GM19023 (cell line): ENCODE measurements around the gene EXOC3L4.
"Not testable (repeated sequence)": the region's sequence is repeated elsewhere in the genome, so short reads cannot be mapped to it uniquely, and the experiment has no call there.

ENCODE experiments used
- ATAC-seq: cut with Tn5 transposase; IDR thresholded peaks from one replicate; pipeline ENCODE4 v1.9.1; 2021; ENCODE audit warnings: mild to moderate bottlenecking, moderate library complexity; ENCODE audit not compliant: unreplicated experiment

The EXOC3L4 gene

DNA sequence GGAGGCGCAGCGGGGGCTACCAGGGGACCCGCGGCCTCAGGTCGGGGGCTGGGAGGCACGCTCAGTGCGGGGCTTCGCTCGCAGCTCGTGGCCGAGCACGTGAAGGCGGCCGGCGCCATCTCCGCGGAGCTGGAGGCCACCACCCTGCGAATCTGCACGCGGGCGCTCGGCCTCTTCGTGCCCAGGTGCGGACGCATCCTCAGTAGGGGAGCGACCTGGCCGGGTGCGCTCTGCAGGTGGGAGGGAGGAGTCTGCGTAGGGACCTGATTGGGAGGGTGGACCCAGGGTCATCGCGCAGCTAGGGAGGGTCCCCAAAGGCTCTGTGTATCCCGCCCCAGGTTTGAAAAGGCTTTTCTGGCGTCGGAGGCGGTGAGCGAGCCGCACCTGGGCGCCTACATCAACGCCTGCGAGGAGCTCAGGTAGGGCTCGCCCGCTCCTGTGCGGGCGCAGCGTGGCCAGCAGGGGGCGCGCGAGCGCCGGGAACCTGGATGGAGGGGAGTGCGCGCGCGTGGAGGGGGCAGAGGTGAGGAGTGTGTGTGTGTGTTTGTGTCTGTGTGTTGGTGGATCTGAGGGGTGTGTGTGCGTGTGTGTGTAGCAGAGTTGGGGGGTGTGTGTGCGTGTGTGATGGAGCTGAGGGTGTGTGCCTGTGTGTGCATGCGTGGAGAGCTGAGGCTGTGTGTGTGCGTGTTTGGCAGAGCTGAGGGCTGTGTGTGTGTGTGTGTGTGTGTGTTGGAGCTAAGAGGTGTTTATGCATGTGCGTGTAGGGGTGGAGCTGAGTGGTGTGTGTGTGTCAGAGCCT is 10.3 kb downstream of the EXOC3L4 start:
- ATAC-seq: peak; percentile 62

- ATAC-seq: no peak
Observed at GRCh38 chr14:103105580-103106150, 11.1 kb downstream of the EXOC3L4 start.

DNA sequence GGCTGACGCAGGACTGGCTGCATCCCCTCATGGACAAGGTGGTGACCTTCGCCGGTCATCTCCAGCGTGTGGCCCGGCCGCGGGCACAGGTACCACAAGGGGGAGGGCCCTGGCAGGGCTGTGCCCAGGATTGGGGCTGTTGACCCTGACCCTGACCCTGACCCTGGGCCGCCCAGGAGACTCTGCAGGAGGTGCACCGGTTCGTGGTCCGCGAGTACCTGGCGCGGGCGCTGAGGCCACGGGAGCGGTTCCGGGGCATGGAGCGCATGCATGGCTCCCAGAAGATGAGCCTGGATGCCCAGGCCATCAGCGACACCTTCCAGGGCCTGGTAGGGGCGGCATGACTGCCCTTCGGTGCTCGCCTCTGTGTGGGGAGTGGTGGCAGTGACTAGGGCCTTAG is 12.9 kb downstream of the EXOC3L4 start:
- no peak for ATAC-seq

DNA sequence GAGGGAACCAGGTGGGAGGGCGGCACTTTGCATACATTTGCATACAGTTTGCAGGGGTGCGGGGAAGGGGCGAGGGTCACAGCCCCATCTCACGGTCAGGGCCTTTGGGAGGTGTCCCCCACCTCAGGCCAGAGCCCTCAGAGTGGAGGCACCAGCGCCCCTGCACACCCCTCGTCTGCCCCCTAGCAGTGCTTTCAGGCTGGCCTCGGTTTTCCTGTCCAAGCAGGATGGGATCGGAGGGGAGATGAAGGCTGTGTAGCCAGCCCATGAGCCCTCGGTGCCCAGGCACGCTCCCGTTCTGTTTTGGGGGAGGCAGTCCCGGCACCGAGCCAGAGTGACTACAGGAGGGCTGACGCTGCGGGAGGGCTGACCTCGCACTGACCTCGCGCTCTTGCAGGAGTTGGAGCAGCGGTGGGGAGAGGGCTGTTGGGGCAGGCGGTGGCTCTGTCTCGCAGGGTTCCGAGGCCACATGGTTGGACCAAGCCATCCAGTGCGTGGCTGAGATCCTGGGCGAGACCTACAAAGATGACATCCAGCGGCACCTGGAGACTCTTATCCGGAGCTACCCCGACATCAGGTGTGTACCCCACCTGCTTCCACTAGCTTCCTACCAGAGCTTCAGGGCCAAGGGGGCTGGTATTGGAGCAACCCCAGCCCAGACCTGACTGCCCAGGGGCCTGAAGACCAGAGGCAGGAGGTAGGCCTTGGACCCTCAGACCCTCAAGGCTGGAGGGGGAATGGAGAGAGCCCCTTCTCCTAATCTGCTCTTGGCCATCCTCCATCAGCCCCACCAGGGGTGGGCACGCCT is 13.6 kb downstream of the EXOC3L4 start:
- ATAC-seq: no peak

DNA sequence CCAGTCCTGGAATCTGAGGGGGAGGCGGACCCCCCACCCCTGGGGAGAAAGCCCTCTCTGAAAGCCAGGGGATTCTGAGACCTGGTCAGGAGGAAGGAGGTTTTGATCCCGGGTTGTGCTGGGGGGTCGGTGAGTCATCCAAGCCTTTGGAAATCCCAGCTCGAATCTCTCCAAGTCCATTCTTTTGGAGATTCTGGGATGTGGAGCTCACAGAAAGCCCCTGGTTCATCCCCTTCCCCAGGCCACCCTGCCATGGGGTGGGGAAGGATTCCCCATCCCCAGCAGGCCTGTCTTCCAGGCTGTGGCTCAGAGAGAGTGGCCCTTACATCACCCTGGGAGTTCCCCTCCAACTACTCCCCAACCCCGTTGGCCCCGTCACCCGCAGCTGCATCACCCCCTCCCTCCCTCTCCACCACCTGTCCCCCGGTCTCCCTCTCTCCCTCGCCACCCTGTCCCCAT is 14.3 kb downstream of the EXOC3L4 start:
- no peak for ATAC-seq

GRCh38 chr14:103109535-103110441 is 15.3 kb downstream of the EXOC3L4 start:
- no peak for ATAC-seq

DNA sequence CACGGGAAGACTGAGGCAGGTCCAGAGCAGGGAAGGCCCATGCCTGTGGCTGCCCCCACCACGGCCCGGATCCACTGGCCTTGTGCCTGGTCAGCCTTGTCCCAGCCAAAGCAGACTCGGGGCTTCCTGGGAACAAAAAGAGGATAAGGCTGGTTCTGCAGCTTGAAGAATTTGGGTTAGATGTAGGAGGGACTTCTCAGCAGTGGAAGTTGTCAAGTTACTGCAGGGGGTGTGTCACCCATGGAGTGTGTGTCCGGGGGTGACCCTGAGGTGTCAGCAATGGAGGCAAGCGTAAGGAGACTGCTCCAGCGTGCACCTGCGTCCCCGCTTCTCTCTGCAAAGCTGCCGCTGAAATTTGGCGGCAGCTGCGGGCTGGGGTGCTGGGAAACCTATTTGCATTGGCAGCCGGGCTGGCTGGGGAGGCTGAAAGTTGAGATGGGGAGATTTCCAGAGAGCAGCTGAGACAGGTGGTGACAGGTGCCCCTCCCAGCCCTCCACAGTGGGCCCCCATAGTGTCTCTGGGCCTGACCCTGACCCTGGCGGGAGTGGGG is 16.2 kb downstream of the EXOC3L4 start:
- no peak for ATAC-seq

DNA sequence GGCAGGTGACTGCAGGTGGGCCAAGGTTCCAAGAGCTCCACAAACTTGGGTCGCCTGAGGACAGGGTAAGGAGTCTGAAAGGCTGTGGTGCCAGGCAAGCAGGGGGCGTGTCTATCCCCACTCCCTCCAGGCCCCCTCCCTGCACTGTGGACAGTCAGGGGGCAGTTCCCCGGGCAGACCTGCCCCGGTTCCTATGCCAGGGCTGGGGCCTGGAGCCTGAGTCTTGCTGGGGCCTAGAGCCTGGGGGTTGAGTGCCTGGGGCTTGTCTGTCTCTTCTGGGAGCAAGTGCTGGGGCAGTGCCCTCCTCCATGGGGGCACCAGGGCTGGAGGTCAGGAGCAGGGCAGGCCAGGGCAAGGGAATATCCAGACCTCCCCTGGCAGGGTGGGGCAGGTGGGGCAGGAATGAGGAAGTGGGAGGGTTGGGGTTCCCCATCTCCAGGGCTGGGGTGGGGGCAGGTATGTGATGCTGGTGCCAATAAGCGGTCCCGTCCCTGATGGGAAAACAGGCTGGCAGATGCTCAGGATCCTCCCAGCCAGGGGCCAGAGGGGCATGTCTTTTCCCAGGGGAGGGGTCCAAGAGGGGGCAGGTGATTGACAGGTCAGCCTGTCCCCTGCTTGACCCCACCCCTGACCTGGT is 16.8 kb downstream of the EXOC3L4 start:
- no peak for ATAC-seq

GRCh38 chr14:103112400-103113243 is 18.1 kb downstream of the EXOC3L4 start:
- ATAC-seq: no peak

GRCh38 chr14:103113303-103113702 is 18.8 kb downstream of the EXOC3L4 start:
- no peak for ATAC-seq

DNA sequence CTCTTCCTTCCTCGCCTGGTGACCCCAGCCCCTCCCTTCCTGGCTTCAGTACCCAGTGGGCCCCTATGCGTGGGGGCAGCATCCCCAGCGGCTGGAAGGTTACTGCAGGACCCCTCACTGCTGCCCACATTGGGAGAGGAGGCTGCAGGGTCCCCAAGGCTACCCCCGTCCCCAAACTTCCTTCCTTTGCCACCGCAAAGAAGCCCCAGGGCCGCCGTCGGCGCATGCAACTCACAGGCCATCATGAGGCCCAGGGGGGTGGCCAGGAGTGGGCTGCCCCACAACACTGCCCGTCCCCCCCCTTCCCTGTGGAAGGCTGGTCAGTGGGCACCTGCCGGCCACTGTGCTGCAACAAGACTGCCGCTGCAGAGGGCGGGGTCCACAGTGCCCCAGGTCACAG is 19.2 kb downstream of the EXOC3L4 start:
- no peak for ATAC-seq

DNA sequence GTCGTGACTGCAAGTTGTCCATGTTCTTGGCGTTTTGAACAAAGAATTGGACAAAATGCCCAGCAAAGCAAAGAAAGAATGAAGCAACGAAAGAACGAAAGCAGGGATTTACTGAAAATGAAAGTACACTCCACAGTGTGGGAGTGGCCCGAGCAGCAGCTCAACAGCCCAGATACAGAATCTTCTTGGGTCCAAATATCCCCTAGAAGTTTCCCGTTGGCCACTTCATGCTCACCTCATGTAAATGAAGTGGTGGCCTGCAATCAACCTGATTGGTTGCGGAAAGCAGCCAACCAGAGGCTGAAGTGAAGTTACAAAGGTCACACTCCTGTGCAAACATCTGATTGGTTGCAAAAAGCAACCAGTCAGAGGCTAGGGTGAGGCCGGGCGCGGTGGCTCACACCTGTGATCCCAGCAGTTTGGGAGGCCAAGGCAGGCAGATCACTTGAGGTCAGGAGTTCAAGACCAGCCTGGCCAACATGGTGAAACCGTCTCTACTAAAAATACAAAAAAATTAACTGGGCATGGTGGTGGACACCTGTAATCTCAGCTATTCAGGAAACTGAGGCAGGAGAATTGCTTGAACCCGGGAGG is 20.7 kb downstream of the EXOC3L4 start:
- ATAC-seq: not testable (repeated sequence)

DNA sequence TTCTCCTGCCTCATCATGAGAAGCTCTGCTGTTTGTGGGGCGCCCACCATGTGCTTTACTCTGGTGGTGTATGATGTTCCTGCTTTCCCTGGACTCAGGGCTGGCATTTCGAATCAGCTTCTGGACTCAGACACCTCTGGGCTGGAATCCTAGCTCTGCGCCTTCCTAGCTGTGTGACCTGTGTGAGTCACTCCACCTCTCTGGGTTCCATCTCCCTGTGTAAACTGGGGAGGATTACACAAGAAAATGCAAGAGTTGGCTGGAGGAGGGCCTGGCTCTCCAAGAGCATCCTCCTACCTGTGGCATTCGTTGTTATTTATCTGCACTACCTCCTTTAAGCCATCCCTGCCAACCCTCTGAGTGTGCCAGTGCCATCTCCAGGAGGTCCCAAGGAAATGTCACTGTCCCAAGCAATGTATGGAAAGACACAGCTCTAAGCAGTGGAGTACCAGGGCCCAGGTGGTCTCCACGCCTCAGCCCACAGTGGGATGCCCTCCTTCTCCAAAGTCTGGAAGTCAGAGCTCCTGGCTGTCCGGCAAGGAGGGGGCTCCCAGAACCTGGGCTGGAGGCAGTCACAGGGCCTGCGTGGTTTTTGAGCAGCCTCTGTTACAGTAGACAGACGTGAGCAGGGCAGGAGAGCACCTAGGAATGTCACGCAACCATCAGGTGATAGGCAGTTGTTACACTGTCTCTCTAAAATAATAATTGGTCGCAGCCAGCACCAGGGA is 21.5 kb downstream of the EXOC3L4 start:
- no peak for ATAC-seq

DNA sequence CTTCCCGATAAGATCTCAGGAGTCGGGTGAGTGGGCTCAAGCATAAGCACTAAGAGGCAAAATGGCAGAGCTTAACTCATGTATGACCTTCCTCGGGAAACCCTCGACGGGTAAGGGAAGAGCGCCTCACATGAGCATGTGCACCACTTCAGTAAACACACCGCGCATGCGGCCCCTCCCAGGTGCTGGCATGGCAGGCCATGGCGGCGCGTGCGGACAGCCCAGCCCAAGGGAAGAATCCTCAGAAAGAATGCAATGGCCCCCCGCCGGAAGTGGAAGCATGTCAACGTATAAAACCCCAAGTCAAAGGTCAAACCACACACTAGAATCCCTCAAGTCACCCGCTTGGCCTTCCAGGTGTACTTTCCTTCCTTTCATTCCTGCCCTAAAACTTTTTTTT is 22.1 kb downstream of the EXOC3L4 start:
- ATAC-seq: no peak

DNA sequence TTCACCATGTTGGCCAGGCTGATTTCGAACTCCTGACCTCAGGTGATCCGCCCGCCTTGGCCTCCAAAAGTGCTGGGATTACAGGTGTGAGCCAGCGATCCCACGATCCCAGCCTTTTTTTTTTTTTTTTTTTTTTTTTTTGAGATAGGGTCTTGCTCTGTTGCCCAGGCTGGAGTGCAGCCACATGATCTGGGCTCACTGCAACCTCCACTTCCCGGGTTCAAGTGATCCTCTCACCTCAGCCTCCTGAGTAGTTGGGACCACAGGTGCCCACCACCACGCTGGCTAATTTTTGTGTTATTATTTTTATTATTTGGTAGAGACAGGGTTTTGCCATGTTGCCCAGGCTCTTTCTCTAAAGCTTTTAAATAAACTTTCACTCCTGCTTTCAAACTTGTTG is 23.0 kb downstream of the EXOC3L4 start:
- not testable (repeated sequence) for ATAC-seq

DNA sequence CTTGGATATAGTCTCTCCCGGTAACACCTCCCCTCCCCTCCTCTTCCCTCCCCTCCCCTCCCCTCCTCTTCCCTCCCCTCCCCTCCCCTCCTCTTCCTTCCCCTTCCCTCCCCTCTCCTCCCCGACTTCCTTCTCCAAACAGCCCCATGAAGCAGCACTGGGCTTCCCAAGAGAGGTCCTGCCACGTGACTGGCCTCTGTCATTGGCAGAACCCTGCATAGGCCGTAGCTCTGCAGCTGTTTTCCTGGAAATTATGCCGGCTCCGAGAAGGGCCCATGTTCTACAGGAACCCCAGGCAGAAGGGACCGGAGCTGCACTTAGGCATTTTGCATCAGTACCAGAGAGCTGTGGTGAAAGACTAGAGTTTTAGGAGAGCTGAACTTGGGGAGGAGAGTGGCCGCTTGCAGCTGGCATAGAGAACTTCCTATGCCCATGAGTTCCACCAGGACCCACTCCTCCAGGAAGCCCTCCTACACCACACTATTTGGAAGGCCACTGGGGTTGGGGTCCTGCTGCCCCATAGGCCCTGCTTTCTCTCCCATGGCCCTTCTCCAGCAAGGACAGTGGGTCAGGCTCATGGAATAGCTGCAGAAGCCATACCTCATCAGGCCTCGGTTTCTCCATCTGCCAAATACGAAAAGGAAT is 23.6 kb downstream of the EXOC3L4 start:
- no peak for ATAC-seq

GRCh38 chr14:103118663-103119404 is 24.3 kb downstream of the EXOC3L4 start:
- ATAC-seq: no peak
